ENCODE results near the gene PHTF2. TPM values are rescaled to one million over a fixed set of nuclear protein-coding genes. Genes with fewer than 3 reads are reported as not detected.

PHTF2 gene
- total RNA-seq, 2 experiments from 2014 or later, result 33.6 to 39.5 TPM

DNA sequence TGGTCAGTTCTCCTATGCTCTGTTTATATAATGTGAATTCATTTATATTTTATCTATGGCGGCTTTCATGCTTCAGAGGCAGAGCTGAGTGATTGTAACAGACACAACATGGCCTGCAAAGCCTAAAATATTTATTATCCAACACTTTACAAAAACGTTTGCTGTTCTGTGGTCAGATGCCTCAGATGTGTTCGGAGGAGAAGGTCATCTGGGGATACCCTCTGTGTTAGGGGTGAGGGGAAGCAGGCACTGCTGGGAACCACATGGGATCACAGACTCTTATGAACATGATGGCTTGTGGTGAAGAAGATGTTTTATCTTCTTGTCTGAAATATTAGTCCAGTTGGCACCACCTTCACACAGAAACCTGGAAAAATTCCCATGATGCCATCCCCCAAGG, 203.4 kb downstream of the PHTF2 start:
- Mint-ChIP-seq H3K4me1 (no peaks in the 10 kb centered on the region), H3K4me3 (no peak overlapping the region), H3K27ac (no peak overlapping the region), H3K9me3 (peaks cover 2% of the 10 kb centered on the region), H3K36me3 (ENCODE audit: low read depth) (no peaks in the 10 kb centered on the region), H3K27me3 (no peaks in the 10 kb centered on the region)
- CTCF ChIA-PET, result interaction anchor here (0.6 kb wide), 1 partner anchor 304 kb away, joined by 3 read pairs; no protein-coding TSS in a partner anchor
- POLR2A ChIA-PET, result no interaction called here
- no peak for DNase-seq

DNA sequence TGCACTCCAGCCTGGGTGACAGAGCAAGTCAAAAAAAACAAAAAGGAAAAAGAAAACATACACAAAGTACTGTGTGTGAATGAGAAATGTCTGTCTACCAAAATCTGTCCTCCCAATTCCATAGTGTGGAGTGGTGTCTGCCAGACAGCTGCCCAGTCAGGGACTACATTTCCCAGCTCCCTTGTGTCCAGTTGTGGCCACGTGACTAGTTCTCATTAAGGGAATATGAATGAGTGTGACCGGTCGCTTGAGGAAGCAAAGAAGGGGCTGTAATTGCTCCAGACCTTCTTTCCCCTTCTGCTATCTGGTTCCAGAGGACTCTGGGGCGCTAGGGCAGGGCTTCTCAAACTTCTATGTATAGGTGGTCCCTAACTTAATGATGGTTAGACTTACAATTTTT, 204.1 kb downstream of the PHTF2 start:
- Mint-ChIP-seq H3K4me3 (no peak overlapping the region), H3K27ac (no peak overlapping the region), H3K4me1 (no peaks in the 10 kb centered on the region), H3K9me3 (peaks cover 2% of the 10 kb centered on the region), H3K27me3 (no peaks in the 10 kb centered on the region), H3K36me3 (ENCODE audit: low read depth) (no peaks in the 10 kb centered on the region)
- CTCF ChIA-PET, result interaction anchor here (0.5 to 2.7 kb wide), 4 partner anchors 9 to 305 kb away, joined by 3 to 10 read pairs (median 4); no protein-coding TSS in a partner anchor
- POLR2A ChIA-PET, result no interaction called here
- DNase-seq, result no peak

DNA sequence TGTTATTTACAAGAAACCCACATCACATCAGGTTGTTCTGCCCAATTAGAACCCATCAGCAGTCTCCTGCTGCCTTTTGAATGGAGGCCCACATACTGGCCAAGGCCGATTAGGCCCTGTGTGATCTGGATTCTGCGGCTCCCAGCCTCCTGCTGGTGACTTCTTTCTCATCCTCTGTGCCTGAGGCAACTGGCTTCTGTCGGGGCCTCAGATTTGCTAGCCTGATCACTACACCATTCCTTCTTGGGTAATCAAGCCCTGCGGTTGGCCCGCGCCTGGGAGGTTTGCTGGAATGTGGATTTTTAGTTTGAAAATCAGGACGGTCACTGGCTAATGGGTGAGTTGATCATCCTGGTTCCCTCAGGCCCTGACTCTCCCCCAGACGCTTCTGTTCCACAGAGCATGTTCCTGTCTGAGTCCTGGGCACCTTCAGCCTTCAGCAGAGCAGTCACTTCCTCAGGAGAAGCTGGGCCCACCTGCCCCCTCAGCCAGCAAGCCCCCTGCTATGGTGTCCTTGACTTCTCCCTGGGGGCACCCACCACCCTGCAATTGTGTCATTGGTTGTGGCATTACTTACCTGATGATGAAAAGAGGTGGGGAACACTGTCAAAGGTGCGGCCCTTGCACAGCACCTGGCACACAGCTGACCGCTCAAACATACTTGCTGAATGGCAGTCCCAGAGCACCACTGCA, 207.6 kb downstream of the PHTF2 start:
- no peaks in the 10 kb centered on the region for H3K4me1 Mint-ChIP-seq
- no peaks in the 10 kb centered on the region for H3K27me3 Mint-ChIP-seq
- no peaks in the 10 kb centered on the region for H3K36me3 Mint-ChIP-seq (ENCODE audit: low read depth)
- ChIA-PET CTCF (interaction anchor here (1.5 kb wide), 1 partner anchor 8 kb away, joined by 3 read pairs; no protein-coding TSS in a partner anchor), POLR2A (interaction anchor here (0.7 kb wide), 1 partner anchor 27 kb away, joined by 9 read pairs; no protein-coding TSS in a partner anchor)
- H3K27ac Mint-ChIP-seq, result no peak overlapping the region
- no peak overlapping the region for H3K4me3 Mint-ChIP-seq
- DNase-seq, result no peak
- no peaks in the 10 kb centered on the region for H3K9me3 Mint-ChIP-seq

Other genes with a start within 250 kb of the PHTF2 start
- 10 to 100 TPM; 30.2 to 32.6 TPM for gene RSBN1L, start 102.3 kb upstream of the PHTF2 start, total RNA-seq
- gene TMEM60, start 339 bp upstream of the PHTF2 start, total RNA-seq, result 10 to 100 TPM; 15.2 to 15.9 TPM

All from activated CD4-positive, alpha-beta T cell treated with anti-CD3 and anti-CD28 coated beads, Interleukin-2, amount 10 ng/mL, durations not matched to agents 7 days and 5 days (primary cell).